ENCODE results near the gene BRD4.
A peak's percentile ranks its signal among the peaks of the same experiment; 100 is the strongest.

- no peak for TF ChIP-seq POLR2A (IDR thresholded peaks at IDR 0.05)
- TF ChIP-seq, protein P1, sequence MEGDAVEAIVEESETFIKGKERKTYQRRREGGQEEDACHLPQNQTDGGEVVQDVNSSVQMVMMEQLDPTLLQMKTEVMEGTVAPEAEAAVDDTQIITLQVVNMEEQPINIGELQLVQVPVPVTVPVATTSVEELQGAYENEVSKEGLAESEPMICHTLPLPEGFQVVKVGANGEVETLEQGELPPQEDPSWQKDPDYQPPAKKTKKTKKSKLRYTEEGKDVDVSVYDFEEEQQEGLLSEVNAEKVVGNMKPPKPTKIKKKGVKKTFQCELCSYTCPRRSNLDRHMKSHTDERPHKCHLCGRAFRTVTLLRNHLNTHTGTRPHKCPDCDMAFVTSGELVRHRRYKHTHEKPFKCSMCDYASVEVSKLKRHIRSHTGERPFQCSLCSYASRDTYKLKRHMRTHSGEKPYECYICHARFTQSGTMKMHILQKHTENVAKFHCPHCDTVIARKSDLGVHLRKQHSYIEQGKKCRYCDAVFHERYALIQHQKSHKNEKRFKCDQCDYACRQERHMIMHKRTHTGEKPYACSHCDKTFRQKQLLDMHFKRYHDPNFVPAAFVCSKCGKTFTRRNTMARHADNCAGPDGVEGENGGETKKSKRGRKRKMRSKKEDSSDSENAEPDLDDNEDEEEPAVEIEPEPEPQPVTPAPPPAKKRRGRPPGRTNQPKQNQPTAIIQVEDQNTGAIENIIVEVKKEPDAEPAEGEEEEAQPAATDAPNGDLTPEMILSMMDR (IDR thresholded peaks at IDR 0.05): peak in 1 of 6 experiments; percentile 3
Observed at GRCh38 chr19:15378534-15379082, 46.3 kb upstream of the BRD4 start.
